NCI-H2196 treated with DMSO at 0.1 percent for 48 hours (cell line): ENCODE measurements around the gene SCEL.
"Not testable (repeated sequence)": the region's sequence is repeated elsewhere in the genome, so short reads cannot be mapped to it uniquely, and the experiment has no call there.

Experiments
- DNase-seq: peaks from one replicate; lab custom pipeline; 2025; ENCODE audit not compliant: unreplicated experiment; lab: John Stamatoyannopoulos, UW

Gene SCEL

GRCh38 chr13:77535448-77535847 is at the start of gene SCEL:
SCEL (plus strand) TSS chr13:77535706; CDS start chr13:77555876, 20,170 bp downstream.
- no peak for DNase-seq

GRCh38 chr13:77489566-77490337 is 45.8 kb upstream of the SCEL start:
- DNase-seq = no peak

- no peak for DNase-seq
These were observed 42.5 kb upstream of the SCEL start for GRCh38 chr13:77492982-77493381.

GRCh38 chr13:77494226-77494625 is 41.3 kb upstream of the SCEL start:
- DNase-seq = no peak

GRCh38 chr13:77497350-77497749 is 38.2 kb upstream of the SCEL start:
- no peak for DNase-seq

- no peak for DNase-seq
These were observed 37.7 kb upstream of the SCEL start for GRCh38 chr13:77497835-77498234.

GRCh38 chr13:77502104-77502720 is 33.3 kb upstream of the SCEL start:
- no peak for DNase-seq

- DNase-seq = no peak
These were observed 32.1 kb upstream of the SCEL start for GRCh38 chr13:77503398-77503797.

GRCh38 chr13:77506874-77507273 is 28.6 kb upstream of the SCEL start:
- DNase-seq = no peak

- DNase-seq = no peak
These were observed 27.4 kb upstream of the SCEL start for GRCh38 chr13:77507931-77508776.

GRCh38 chr13:77508959-77509620 is 26.4 kb upstream of the SCEL start:
- no peak for DNase-seq

GRCh38 chr13:77510156-77510555 is 25.4 kb upstream of the SCEL start:
- DNase-seq = no peak

GRCh38 chr13:77511552-77511951 is 24.0 kb upstream of the SCEL start:
- no peak for DNase-seq

GRCh38 chr13:77513719-77514335 is 21.7 kb upstream of the SCEL start:
- no peak for DNase-seq

GRCh38 chr13:77514336-77514726 is 21.2 kb upstream of the SCEL start:
- no peak for DNase-seq

- no peak for DNase-seq
These were observed 19.7 kb upstream of the SCEL start for GRCh38 chr13:77515785-77516184.

- no peak for DNase-seq
These were observed 19.1 kb upstream of the SCEL start for GRCh38 chr13:77516342-77516789.

GRCh38 chr13:77518266-77518665 is 17.2 kb upstream of the SCEL start:
- no peak for DNase-seq

- DNase-seq = not testable (repeated sequence)
These were observed 16.1 kb upstream of the SCEL start for GRCh38 chr13:77519396-77519795.

GRCh38 chr13:77519808-77520207 is 15.7 kb upstream of the SCEL start:
- no peak for DNase-seq

- no peak for DNase-seq
These were observed 14.3 kb upstream of the SCEL start for GRCh38 chr13:77521194-77521593.
